Fibroblast of lung (primary cell): ENCODE data around the gene CTSZ. TPM values are rescaled to one million over a fixed set of nuclear protein-coding genes. Genes with fewer than 3 reads are reported as not detected.
"Not testable (repeated sequence)": the region's sequence is repeated elsewhere in the genome, so short reads cannot be mapped to it uniquely, and the experiment has no call there.

ENCODE experiments used
- DNase-seq, 2 donors: peaks; one replicate each; pipeline versions ENCODE4 v3.0.0 to v3.0.0-alpha.2; 2010; ENCODE audit warnings: low read depth in 2 of 2
- H2AFZ ChIP-seq: 2 replicates; pipeline ENCODE4 v1.5.1; 2012; ENCODE audit warnings: low read length, control low read depth, inconsistent platforms
- H3K27ac ChIP-seq: 2 replicates; pipeline ENCODE4 v1.5.1; 2011; ENCODE audit warnings: low read length, control low read depth; ENCODE audit not compliant: insufficient read depth
- H3K27me3 ChIP-seq: 2 replicates; pipeline ENCODE4 v1.5.1; 2011; ENCODE audit warnings: mild to moderate bottlenecking, low read length; ENCODE audit not compliant: control insufficient read depth, insufficient read depth
- H3K36me3 ChIP-seq: 2 replicates; pipeline ENCODE4 v1.5.1; 2011; ENCODE audit warnings: low read length; ENCODE audit not compliant: control insufficient read depth, insufficient read depth
- H3K4me1 ChIP-seq: 2 replicates; pipeline ENCODE4 v1.5.1; 2011; ENCODE audit warnings: low read length; ENCODE audit not compliant: control insufficient read depth, insufficient read depth; ENCODE audit errors: extremely low read depth
- H3K4me2 ChIP-seq: 2 replicates; pipeline ENCODE4 v1.5.1; 2011; ENCODE audit warnings: low read length, control low read depth; ENCODE audit not compliant: insufficient read depth; ENCODE audit errors: extremely low read depth
- H3K4me3 ChIP-seq, 4 experiments: fragments of 200-600 bp in 1 of 4; sonication (generic) in 1 of 4; replicated peaks in 1 of 4; 2 replicates each; pipeline ENCODE4 v1.5.1; 2011 to 2016; ENCODE audit warnings: low read length in 4 of 4, low read depth in 3 of 4, mild to moderate bottlenecking in 3 of 4, control low read depth in 2 of 4, inconsistent platforms in 1 of 4, mixed read lengths in 1 of 4; ENCODE audit not compliant: insufficient read depth in 1 of 4; ENCODE audit errors: control extremely low read depth in 1 of 4
- H3K79me2 ChIP-seq: 2 replicates; pipeline ENCODE4 v1.5.1; 2012; ENCODE audit warnings: mild to moderate bottlenecking, low read length, inconsistent platforms; ENCODE audit not compliant: control insufficient read depth, insufficient read depth
- H3K9ac ChIP-seq: 2 replicates; pipeline ENCODE4 v1.5.1; 2011; ENCODE audit warnings: mild to moderate bottlenecking, low read length, control low read depth; ENCODE audit not compliant: insufficient read depth
- H3K9me3 ChIP-seq: 2 replicates; pipeline ENCODE4 v1.5.1; 2012; ENCODE audit warnings: low read depth, low read length; ENCODE audit not compliant: control insufficient read depth, insufficient read depth
- H4K20me1 ChIP-seq: 2 replicates; pipeline ENCODE4 v1.5.1; 2011; ENCODE audit warnings: low read length; ENCODE audit not compliant: control insufficient read depth, insufficient read depth; ENCODE audit errors: extremely low read depth
- CTCF ChIP-seq, 2 donors: IDR thresholded peaks in 1 of 2; conservative IDR thresholded peaks in 1 of 2; 1 replicate in 1 of 2; 2 replicates in 1 of 2; pipeline ENCODE4 v1.5.1; 2011 to 2012; ENCODE audit warnings: low read length in 2 of 2, control low read depth in 1 of 2, inconsistent platforms in 1 of 2, low read depth in 1 of 2, mild to moderate bottlenecking in 1 of 2
- EZH2 ChIP-seq: IDR thresholded peaks from 2 replicates; pipeline ENCODE4 v1.5.1; 2012; ENCODE audit warnings: low read length, control low read depth, mild to moderate bottlenecking; ENCODE audit errors: missing control alignments
- polyA plus RNA-seq, 2 donors: library from polyadenylated mRNA; depleted of rRNA in 1 of 2; stranded (reverse) in 1 of 2; unstranded in 1 of 2; fragments of >200 nt; gene quantifications; 2 replicates each; pipeline ENCODE4 v1.2.1, GENCODE V29; 2011 to 2012; ENCODE audit warnings: missing spikeins in 1 of 2
- total RNA-seq: library from RNA; depleted of rRNA; stranded (reverse); fragments of >200 nt; gene quantifications from 2 replicates; pipeline ENCODE4 v1.2.1, GENCODE V29; 2014

CTSZ gene
- total and polyA plus RNA-seq, 2 donors (not counting 1 experiment from before 2014, with no cell fraction given) = 201 to 250 TPM

- Histone ChIP-seq H3K9ac (no peak overlapping the region), H3K27me3 (no peaks in the 10 kb centered on the region), H3K27ac (no peak overlapping the region), H3K4me2 (no peak overlapping the region), H2AFZ (peak overlapping the region; percentile 39), H3K9me3 (no peaks in the 10 kb centered on the region), H3K79me2 (peaks cover 36% of the 10 kb centered on the region), H3K36me3 (no peaks in the 10 kb centered on the region), H3K4me3 (no peak overlapping the region), H3K4me1 (peaks cover 7% of the 10 kb centered on the region), H4K20me1 (no peaks in the 10 kb centered on the region)
- TF ChIP-seq EZH2 = no peak
- TF ChIP-seq CTCF (conservative IDR thresholded peaks at IDR 0.05 in 1 of 2, IDR thresholded peaks at IDR 0.05 in 1 of 2; ENCODE audit: low read depth in 1 of 2, low read length in 2 of 2) = no peak
- no peak for DNase-seq
These were observed 36.6 kb upstream of the CTSZ start for GRCh38 chr20:59043698-59044097.

GRCh38 chr20:59042796-59043631 lies 36.0 kb upstream of the CTSZ start:
- peaks cover 5% of the 10 kb centered on the region for H3K4me1 ChIP-seq
- peak overlapping the region; percentile 94 for H2AFZ ChIP-seq
- peak overlapping the region; percentile 74 to 93 (median 86) for H3K4me3 ChIP-seq
- H3K36me3 ChIP-seq = no peaks in the 10 kb centered on the region
- no peaks in the 10 kb centered on the region for H3K9me3 ChIP-seq
- TF ChIP-seq CTCF (conservative IDR thresholded peaks at IDR 0.05 in 1 of 2, IDR thresholded peaks at IDR 0.05 in 1 of 2; ENCODE audit: low read depth in 1 of 2, low read length in 2 of 2) = no peak
- no peak for TF ChIP-seq EZH2
- H3K9ac ChIP-seq = no peak overlapping the region
- H4K20me1 ChIP-seq = no peaks in the 10 kb centered on the region
- peak; percentile 81 to 92 for DNase-seq
- peak overlapping the region; percentile 81 for H3K4me2 ChIP-seq
- peaks cover 40% of the 10 kb centered on the region for H3K79me2 ChIP-seq
- no peaks in the 10 kb centered on the region for H3K27me3 ChIP-seq
- H3K27ac ChIP-seq = no peak overlapping the region

GRCh38 chr20:59042151-59042795 lies 35.2 kb upstream of the CTSZ start, which contains the start of gene PRELID3B:
PRELID3B (minus strand) TSS chr20:59042786; CDS start chr20:59042730, 56 bp downstream.
- peak; percentile 11 to 20 for DNase-seq
- H3K79me2 ChIP-seq = peaks cover 46% of the 10 kb centered on the region
- H3K27ac ChIP-seq = peak within 1 kb of the TSS; percentile 52
- peak within 1 kb of the TSS; percentile 66 for H3K9ac ChIP-seq
- no peaks in the 10 kb centered on the region for H4K20me1 ChIP-seq
- H3K4me2 ChIP-seq = peak within 1 kb of the TSS; percentile 86
- peak within 1 kb of the TSS; percentile 74 to 93 (median 86) for H3K4me3 ChIP-seq
- peaks cover 2% of the 10 kb centered on the region for H3K36me3 ChIP-seq
- H3K27me3 ChIP-seq = no peaks in the 10 kb centered on the region
- H3K4me1 ChIP-seq = peaks cover 5% of the 10 kb centered on the region
- H2AFZ ChIP-seq = peak within 1 kb of the TSS; percentile 94
- H3K9me3 ChIP-seq = no peaks in the 10 kb centered on the region
- TF ChIP-seq CTCF (conservative IDR thresholded peaks at IDR 0.05 in 1 of 2, IDR thresholded peaks at IDR 0.05 in 1 of 2; ENCODE audit: low read depth in 1 of 2, low read length in 2 of 2) = no peak
- no peak for TF ChIP-seq EZH2

GRCh38 chr20:59041487-59041886 lies 34.4 kb upstream of the CTSZ start:
- H4K20me1 ChIP-seq, H3K27me3 ChIP-seq, H2AFZ ChIP-seq, DNase-seq, H3K9ac ChIP-seq, H3K9me3 ChIP-seq, H3K36me3 ChIP-seq, H3K4me1 ChIP-seq, H3K27ac ChIP-seq: not testable (repeated sequence)
- peaks cover 46% of the 10 kb centered on the region for H3K79me2 ChIP-seq
- peak overlapping the region; percentile 86 for H3K4me2 ChIP-seq
- peak overlapping the region; percentile 74 to 93 (median 86) for H3K4me3 ChIP-seq
